Mesothelial cell of epicardium (in vitro differentiated cells): ENCODE results near the gene ITGBL1. TPM values are rescaled to one million over a fixed set of nuclear protein-coding genes. Genes with fewer than 3 reads are reported as not detected.

Experiments
- DNase-seq, 2 experiments: peaks; one replicate each; pipeline ENCODE4 v3.0.0; 2021; ENCODE audit warnings: low spot score in 2 of 2; ENCODE audit not compliant: unreplicated experiment in 2 of 2
- H3K27ac Mint-ChIP-seq: 2 replicates; pipeline ENCODE4 v1.8.0; 2021; ENCODE audit warnings: mixed read lengths
- H3K27me3 Mint-ChIP-seq: 2 replicates; pipeline ENCODE4 v1.8.0; 2021; ENCODE audit warnings: low read depth, mixed read lengths
- H3K36me3 Mint-ChIP-seq: 2 replicates; pipeline ENCODE4 v1.8.0; 2021; ENCODE audit warnings: mixed read lengths
- H3K4me1 Mint-ChIP-seq: 2 replicates; pipeline ENCODE4 v1.8.0; 2021; ENCODE audit warnings: mixed read lengths
- H3K4me3 Mint-ChIP-seq: 2 replicates; pipeline ENCODE4 v1.8.0; 2021; ENCODE audit warnings: mild to moderate bottlenecking, moderate library complexity, mixed read lengths
- H3K9me3 Mint-ChIP-seq: 2 replicates; pipeline ENCODE4 v1.8.0; 2021; ENCODE audit warnings: mixed read lengths
- CTCF ChIP-seq: fragments of 200-600 bp; sonication (generic); IDR thresholded peaks from one replicate; pipeline ENCODE4 v1.5.0; 2021; ENCODE audit warnings: antibody characterized with exemption; ENCODE audit not compliant: unreplicated experiment
- total RNA-seq: library from RNA; stranded (reverse); gene quantifications from 3 replicates; pipeline ENCODE4 v1.2.1, GENCODE V29; 2021

ITGBL1 gene
- total RNA-seq, 1 donor from 2014 or later = 0.07 TPM

- Mint-ChIP-seq H3K27ac (no peak overlapping the region), H3K36me3 (no peaks in the 10 kb centered on the region), H3K4me1 (no peaks in the 10 kb centered on the region), H3K9me3 (no peaks in the 10 kb centered on the region), H3K4me3 (no peak overlapping the region), H3K27me3 (peaks cover 12% of the 10 kb centered on the region)
- DNase-seq = no peak
- TF ChIP-seq CTCF = no peak
Measured at GRCh38 chr13:101434486-101434885, 18.0 kb upstream of the ITGBL1 start.

GRCh38 chr13:101447852-101448251, 4.6 kb upstream of the ITGBL1 start:
- H3K4me3 Mint-ChIP-seq = no peak overlapping the region
- H3K27me3 Mint-ChIP-seq = peaks cover 4% of the 10 kb centered on the region
- H3K4me1 Mint-ChIP-seq = no peaks in the 10 kb centered on the region
- H3K36me3 Mint-ChIP-seq = no peaks in the 10 kb centered on the region
- TF ChIP-seq CTCF = no peak
- no peak for DNase-seq
- H3K9me3 Mint-ChIP-seq = no peaks in the 10 kb centered on the region
- no peak overlapping the region for H3K27ac Mint-ChIP-seq

- peaks cover 2% of the 10 kb centered on the region for H3K4me1 Mint-ChIP-seq
- no peak for DNase-seq
- H3K27me3 Mint-ChIP-seq = no peaks in the 10 kb centered on the region
- no peak overlapping the region for H3K27ac Mint-ChIP-seq
- no peaks in the 10 kb centered on the region for H3K9me3 Mint-ChIP-seq
- TF ChIP-seq CTCF = no peak
- no peaks in the 10 kb centered on the region for H3K36me3 Mint-ChIP-seq
- H3K4me3 Mint-ChIP-seq = no peak overlapping the region
Measured at GRCh38 chr13:101449790-101450748, 2.4 kb upstream of the ITGBL1 start.

GRCh38 chr13:101450749-101451130, 1.7 kb upstream of the ITGBL1 start:
- Mint-ChIP-seq H3K27ac (no peak overlapping the region), H3K4me1 (peaks cover 4% of the 10 kb centered on the region), H3K9me3 (no peaks in the 10 kb centered on the region), H3K27me3 (no peaks in the 10 kb centered on the region), H3K4me3 (no peak overlapping the region), H3K36me3 (no peaks in the 10 kb centered on the region)
- DNase-seq = no peak
- no peak for TF ChIP-seq CTCF

- Mint-ChIP-seq H3K9me3 (no peaks in the 10 kb centered on the region), H3K4me1 (peaks cover 8% of the 10 kb centered on the region), H3K36me3 (no peaks in the 10 kb centered on the region), H3K27me3 (no peaks in the 10 kb centered on the region), H3K4me3 (no peak overlapping the region), H3K27ac (no peak overlapping the region)
- no peak for DNase-seq
- no peak for TF ChIP-seq CTCF
Measured at GRCh38 chr13:101451641-101452040, 834 bp upstream of the ITGBL1 start.
